Measurements from ENCODE around the gene DMRT2.
A peak's percentile ranks its signal among the peaks of the same experiment; 100 is the strongest.

DMRT2 gene

DNA sequence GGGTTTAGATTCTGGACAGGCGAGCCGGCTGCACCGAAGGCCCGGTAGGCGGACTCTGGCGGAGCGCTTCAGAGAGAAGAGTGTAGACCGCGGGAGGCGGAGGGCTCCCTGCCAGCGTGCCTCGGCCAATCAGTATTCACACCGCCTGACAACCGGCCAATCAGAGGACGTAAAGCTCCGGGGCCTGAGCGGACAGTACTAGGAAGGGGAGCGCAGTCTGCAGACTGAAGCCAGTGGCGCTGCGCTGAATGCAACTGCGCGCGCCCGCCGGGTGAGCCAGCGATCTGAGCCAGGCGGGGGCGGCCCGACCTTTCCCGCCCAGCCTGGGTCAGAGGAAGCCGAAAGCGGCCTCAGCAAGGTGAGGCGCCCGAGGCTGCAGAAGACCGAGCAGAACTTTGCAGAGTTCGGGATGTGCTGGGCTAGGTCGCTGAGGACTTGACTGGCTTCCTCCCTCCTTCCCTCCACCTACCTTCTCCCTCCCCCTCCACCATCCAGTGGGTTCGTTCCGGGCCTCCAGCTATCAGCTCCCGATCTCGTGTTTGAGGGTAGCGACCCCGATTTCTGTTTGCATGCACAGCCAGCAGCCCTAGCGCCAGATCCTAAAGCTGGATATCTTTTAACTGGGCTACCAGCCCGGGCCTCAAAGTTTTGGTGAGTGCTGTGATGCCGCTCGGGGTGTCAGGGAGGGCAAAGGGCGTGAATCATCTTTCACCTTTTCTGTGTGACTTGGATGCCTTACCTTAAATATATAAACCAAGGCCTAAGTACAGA, at the start of gene DMRT2:
DMRT2 (plus strand) TSS at position 233 of the 771 bp plus-strand sequence. CDS start 1,257 bp downstream, outside the sequence.
- peak; percentile 43 for DNase-seq (ENCODE audit: low read depth)

DNA sequence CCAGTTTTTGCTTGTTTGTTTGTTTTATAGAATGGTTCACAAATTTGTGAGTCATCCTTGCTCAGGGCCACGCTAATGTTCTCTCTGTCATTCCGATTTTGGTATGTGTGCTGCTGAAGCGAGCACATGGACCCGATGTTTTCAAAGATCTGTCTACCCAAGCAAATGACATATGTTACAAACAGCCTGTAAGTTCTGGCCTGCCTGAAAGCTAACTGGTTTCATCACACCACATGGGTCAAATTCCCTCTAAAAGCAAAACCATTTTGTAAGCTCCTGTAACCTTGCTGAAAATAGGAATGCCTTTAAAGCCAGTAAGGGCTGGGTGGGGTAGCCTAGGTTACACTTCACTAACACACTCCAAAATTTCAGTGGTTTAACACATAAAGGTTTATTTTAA, 48.3 kb upstream of the DMRT2 start:
- peak; percentile 5 for DNase-seq (ENCODE audit: low read depth)

DNA sequence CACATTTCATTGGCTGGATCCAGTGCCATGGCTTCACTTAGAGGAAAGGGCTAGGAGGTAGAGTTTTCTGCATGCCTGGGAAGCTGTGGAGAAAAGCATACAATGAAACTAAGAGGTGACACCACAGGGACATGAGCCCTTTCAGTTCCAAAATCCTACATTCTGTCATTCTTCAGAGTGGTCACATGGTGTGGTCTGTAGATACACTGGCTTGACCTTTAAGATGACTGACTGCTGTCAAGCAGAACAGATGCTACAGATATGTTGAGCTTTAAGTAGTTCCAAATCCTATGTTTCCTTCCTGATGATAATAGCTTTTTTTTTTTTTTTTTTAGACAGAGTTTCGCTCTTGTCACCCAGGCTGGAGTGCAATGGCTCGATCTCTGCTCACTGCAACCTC, 47.5 kb upstream of the DMRT2 start:
- no peak for DNase-seq (ENCODE audit: low read depth)

DNA sequence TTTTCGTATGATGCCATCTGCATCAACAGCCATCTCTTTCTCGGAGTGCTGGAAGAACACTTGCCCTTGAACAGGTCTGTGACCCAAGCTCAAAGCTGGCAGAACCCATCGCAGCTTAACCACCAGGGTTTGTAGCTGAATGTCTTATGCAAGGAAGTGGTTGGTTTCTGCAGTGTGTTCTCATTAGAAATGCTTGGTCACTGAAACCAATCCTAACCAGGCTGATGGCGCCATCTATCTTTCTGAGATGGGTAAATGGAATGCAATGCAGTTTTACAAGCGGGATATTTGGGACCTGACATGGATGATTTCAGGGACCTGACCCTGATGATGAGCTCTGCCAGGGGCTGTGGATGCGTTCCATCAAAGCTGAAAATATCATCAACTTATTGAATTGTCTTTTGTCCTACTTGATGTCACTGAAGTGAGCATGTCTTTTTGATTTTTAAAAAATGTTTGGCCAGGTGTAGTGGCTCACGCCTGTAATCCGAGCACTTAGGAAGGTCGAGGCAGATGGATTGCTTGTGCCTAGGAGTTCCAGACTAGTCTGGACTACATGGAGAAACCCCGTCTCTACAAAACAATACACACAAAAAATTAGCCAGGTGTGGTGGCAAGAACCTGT, 45.0 kb upstream of the DMRT2 start:
- peak; percentile 62 for DNase-seq (ENCODE audit: low read depth)

DNA sequence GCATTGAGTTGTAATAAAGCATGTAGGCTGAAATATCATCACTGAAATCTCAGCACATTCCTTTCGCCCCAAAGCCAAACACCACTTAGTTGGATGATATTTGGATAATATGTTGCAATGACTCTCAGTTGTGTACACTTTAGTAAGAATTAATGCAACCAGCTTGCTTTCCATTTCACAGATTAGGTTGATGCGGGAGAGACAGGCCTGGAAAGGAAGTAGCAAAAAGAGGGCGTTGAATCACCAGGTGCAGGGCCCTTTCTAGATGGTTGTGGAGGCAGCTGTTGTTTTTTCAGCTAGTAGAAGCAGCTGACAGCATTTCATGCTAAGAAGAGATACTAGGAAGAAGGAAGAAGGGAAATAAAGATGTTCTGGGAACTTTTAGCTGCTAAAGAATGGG, 42.8 kb upstream of the DMRT2 start:
- no peak for DNase-seq (ENCODE audit: low read depth)

DNA sequence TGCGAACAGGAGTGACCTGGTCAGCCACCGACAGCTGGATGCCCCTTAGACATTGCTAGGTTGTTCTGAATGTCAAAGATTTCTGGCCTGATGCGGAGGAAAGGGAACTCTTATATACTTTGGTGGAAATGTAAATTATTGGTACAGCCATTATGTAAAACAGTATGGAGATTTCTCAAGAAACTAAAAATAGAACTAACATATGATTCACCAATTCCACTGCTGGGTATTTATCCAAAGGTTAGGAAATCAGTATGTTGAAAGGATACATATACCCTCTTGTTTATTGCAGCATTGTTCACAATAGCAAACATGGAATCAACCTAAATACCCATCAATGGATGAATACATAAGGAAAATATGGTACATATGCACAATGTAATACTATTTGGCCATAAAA, 41.9 kb upstream of the DMRT2 start:
- DNase-seq (ENCODE audit: low read depth): peak; percentile 1

DNA sequence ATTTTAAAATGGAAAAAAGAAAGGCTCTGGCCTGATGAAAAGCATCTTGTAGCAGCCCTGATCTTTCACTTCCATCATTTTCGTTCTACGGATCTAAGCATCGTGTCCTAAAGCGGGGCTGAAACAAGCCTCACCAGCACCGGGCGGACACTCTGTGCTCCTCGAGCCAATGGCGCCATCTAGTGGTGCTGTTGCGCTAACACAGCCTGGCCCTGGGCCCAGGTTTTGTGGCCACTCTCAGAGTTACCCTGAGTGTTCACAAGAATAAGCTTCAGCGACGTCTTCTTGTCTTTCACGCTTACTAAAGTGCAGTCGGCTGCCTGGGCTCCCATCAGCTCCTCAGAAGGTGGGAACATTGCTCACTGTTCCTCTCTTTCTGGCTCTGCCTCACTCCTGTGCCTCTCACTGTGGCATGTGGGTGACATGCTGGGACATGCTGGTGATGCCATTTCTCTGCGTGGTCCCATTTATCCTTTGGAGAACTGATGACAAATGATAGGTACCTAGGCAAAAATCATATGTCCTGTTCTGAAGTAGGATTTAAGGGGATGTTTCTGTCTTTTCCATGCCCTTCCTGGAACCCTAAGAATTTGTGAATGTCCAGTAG, 41.0 kb upstream of the DMRT2 start:
- peak; percentile 74 for DNase-seq (ENCODE audit: low read depth)

DNA sequence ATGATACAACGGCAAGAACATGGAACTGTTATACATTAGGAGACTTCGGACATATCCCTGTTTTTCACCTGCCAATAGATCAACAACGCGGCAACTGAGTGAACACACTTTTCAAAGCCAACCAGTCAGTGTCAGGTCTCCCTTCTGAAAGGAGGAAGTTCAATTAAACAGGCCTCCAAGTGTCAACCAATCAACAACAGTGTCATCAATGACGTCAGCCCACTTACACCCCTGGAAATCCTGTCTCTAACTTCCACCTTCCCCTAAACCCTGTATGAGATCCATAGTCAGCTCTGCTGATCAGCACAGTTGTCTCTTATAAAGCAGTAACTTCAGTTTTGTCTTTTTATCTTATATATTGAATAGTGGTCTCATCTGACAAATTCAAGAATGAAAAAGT, 37.1 kb upstream of the DMRT2 start:
- DNase-seq (ENCODE audit: low read depth): no peak

DNA sequence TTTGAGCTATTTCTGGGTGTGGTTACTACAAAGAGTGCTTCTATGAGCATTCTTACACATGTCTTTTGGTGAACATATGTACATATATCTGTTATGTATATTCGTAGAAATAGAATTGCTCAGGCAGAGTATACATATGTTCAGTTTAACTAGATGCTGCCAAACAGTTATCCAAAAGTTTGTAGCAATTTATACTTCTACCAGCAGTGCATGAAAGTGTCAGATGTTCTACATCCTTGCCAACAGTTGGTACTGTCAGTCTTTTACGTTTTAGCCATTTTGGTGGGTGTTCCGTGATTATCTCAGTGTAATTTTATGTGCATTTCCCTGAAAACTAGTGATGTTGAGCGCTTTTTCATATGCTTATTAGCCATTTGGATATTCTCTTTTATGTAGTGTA, 35.9 kb upstream of the DMRT2 start:
- no peak for DNase-seq (ENCODE audit: low read depth)

DNA sequence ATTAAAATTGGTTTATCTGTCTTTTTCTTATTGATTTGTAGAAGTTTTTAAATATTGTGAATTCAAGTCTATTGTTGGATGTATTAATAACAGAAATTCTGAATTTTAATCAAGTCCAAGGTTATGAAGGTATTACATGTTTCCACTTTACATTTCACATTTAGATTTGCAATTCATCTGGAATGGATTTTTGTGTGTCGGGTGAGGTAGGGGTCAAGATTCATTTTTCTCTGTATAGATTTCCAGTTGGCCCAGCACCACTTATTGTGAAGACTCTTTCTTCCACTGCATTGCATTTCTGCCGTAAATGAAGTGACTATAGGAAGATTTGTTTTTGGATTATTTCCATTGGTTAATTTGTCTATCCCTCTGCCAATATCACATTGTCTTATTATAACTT, 35.5 kb upstream of the DMRT2 start:
- DNase-seq (ENCODE audit: low read depth): no peak

DNA sequence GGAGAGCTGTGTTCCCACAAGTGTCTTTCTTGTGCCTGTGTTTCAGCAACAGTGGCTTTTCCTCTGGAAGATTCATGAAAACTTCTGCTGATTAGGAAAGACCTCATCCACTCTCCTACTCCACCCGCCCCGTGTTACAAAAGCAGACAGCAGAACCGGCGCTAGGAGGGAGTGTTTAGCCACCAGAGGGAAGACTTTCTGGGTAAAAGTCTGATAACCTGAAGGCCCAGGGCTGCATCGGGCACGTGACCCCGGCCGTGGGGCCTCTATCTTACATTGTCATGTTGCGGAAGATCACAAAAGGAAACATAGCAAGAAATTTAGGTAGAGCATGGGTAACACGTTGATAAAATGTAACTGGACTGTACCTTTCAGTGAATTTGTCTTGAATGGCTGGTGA, 32.0 kb upstream of the DMRT2 start:
- DNase-seq (ENCODE audit: low read depth): peak; percentile 4

DNA sequence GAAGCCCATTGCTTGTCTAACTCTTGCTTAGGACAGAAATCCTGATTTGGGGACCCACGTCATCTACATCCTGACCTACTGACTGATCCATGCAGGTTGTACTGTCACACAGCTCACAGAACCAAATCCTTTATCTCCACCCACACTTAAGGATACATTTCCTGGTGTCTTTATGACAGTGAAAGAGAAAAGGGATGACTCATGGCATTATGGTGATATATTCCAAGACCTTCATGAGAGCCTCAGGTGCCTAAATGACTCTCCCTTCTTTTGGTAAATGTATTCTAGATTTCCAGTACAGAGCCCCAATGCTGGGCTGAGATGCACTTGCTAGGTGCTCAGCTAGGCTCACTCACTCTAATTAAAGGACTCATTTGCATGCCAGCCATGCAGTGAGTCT, 26.0 kb upstream of the DMRT2 start:
- no peak for DNase-seq (ENCODE audit: low read depth)

DNA sequence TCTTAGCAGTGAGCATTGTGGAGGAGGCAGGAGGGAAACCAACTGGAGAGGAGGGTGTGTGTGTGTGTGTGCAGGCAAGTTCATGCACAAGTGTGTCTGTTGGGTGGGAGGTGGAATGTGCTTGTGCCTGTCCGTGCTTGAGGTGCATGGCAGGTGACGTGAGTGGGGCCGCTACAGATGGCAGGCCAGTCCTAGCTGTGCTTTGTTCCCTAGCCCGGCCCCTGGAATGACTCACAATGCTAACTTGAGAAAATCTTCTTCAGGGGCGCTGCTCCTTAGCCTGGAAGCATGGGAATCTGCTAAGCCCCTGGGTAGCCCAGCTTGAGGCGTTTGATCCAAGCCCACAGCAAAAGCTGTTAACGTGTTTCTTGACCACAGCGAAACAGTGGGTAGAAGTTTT, 25.0 kb upstream of the DMRT2 start:
- no peak for DNase-seq (ENCODE audit: low read depth)

DNA sequence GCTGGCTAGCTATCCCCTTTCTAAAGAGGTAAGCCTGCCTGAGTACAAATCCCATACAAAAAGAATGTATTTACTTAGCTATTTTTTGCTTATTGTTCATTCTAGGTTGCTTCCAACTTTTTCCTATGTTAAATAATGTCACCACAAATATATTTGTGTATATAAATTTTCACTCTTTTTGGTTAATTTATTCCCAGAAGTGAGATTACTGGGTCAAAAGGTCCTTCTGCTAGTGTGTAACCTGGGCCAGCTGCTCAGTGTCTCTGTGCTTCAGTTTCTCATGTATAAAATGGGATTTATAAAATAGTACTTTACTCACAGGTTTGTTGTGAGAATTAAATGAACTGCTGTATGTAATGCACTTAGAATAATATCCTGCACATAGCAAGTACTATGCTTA, 23.9 kb upstream of the DMRT2 start:
- DNase-seq (ENCODE audit: low read depth): no peak

DNA sequence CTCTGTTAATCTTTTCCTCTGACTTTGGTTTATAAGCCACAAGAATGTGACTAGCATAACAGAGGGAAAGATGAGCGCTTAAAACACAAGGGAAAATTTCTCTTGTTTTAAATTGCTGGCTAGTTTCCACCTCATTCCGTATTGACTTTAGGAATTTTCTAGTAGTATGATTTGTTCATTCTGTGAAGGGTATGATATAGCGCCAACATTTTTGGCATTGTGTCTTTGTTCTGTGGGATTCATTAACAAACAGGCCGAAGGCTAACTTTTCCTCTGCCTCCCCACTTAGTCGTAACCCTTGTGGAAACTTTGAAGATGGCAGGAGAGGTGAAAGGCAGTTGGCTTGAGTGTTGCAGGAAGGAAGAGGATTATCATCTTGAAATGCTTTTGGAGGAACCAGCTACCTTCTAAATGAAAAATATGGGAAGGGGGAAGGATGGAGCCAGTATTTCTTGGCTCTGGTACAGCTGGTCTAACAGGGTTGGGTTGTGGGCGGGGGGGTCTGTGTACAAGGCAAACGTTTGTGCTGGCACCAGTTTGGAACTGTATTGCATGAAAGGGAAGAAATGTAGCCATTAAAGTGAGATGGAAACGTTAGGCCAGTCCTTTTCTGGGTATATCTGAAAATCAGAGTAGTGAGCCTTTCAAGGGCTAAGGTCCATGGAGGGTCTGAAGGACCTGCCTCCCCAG, 21.5 kb upstream of the DMRT2 start:
- DNase-seq (ENCODE audit: low read depth): no peak

DNA sequence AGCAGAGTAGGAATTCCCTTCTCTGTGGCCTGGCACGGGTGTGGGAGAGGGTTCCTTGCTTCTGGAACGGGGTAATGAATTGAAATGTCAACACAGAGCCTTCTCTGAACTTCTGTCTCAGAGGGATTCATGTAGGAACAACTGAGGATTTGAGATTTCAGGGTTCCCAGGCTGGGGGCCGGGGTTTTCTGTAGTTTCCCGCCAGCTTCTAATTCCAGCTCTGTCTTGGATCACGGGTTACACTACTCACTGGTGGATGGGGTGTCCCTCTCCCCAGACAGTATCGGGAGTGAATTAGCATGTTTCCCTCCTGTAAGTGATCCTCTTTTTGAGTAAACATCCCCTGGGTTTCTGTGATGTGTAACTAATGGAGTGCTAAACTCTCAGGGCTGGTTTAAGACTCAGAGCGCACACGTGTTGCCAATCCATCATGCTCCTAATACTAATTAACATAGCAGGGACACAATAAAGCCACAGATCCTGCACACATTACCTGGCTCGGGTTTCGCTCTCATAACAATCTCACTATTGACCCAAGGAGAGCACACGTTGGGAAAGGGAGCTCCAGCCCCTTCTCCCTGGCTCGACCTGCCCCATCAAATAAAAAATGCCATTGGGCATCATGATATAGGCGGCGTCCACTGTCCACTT, 18.1 kb upstream of the DMRT2 start:
- DNase-seq (ENCODE audit: low read depth): no peak

DNA sequence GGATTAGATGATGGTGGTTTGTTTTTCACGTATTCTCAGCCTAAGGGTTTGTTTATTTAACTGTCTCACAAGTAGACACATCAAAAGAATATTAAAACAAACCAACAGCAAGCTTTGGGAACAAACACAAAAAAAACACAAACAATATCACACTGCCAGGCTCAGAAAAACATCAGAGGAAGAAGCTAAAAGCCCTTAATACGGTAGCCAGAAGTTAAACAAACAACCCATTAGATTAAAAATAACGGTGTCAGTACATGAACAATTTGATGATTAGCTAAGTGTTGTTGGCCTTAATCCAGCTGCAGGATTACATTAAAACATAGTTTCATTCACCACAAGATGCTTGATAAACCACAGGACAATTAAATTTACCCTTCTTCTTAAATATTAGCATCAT, 15.9 kb upstream of the DMRT2 start:
- no peak for DNase-seq (ENCODE audit: low read depth)

DNA sequence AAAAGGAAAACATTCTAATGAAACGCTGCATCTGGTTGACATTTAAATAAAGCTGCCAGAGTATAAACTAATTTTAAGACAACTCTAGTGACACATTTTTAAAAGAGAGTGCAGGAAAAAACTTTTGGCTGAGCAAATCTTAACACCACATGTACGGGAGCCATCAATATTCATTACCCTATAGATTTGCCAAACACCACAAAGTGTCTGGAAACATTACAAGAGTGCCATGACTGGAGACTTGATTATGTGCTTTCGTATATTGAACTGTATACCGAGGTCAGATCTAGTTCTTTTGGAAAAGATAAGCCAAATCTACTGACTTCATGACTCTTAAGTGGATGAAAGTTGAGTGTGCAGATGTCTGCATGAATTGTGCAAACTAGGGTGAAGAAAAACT, 10.6 kb upstream of the DMRT2 start:
- DNase-seq (ENCODE audit: low read depth): no peak

DNA sequence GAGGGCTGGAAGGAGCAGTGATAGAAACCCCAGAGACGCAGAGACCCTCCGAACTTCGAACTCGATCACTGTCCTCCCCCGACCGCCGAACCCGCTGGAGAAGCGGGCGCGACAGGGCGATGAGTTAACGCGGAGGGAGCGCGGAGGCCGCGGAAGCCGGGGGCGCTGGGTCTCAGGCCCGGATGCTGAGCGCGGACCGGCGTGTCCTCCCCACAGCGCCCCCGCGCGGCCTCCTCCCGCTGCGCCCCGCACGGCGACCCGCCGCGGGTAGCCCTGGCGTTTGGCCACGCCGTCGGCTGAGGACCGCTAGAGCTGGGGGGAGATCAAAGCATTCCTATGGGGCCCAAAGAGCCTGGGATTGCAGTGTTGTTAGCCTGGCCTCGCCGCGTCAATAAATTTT, 7.7 kb upstream of the DMRT2 start:
- DNase-seq (ENCODE audit: low read depth): no peak

DNA sequence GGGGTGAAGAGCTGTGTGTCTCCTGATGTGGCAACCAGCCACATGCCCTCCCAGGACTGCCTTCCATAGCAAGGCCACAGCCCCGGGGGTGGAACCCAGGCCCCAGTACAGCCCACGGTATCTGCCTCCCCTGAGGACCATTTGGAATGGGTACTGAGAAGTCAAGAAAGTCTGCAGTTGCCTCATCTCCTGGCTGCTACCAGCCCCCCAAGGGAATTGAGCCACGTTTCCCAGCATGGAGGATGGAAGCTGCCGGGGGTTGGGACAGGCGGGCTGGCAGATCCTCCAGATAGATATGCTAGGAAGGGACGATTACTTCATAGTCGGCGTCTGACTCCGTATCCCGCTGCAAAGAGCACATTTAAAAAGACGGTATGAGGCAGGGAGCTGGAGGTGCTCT, 5.5 kb upstream of the DMRT2 start:
- no peak for DNase-seq (ENCODE audit: low read depth)

DNA sequence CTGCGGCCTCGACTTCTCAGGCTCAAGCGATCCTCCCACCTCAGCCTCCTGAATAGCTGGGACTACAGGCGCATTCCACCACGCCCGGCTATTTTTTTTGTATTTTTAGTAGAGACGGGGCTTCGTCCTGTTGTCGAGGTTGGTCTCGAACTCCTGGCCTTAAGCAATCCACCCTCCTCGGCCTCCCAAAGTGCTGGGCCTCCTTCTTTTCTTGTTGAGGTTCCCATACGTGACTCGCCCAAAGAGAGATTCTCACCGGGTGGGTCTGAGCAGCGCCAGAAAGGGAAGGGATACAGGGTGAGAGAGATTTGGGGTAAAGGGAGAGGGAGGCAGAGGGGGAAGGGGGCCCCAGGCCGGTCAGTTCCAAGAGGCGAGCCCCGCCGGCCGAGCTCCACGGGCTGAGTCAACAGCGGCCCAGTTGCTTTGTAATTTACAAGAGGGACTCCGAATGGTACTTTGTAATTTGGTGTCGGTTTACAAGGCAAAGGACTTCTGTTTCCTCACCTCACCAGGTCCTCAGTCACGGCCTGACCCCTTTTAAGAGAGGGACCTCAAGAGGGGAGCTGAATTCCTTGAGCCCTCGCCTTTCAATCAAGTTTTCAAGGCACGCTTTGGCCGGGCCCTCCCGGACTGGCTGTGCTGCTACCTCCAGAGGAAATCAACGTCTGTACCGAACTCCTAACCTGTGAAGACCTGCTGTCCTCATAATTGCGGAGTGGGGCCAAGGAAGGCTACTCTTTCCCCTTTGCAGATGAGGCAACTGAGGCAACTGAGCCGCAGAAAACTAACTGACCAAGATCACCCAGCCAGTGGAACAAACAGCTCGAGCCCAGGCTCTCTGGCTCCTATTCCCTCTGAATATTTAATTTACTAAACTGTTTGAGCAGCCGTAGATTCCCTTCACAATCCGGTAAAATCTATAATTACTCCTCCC, 3.3 kb upstream of the DMRT2 start:
- DNase-seq (ENCODE audit: low read depth): no peak

Data from EH (cell line).